HEK293 (cell line): Measurements from ENCODE around the gene LIPE.

Experiments
- KLF7 ChIP-seq: fragments of 450-650 bp; formaldehyde crosslinking; IDR thresholded peaks from 2 replicates; pipeline ENCODE4 v1.5.1; 2016; ENCODE audit warnings: missing biosample characterization, missing genetic modification characterization, borderline replicate concordance
- KLF8 ChIP-seq: fragments of 450-650 bp; formaldehyde crosslinking; IDR thresholded peaks from 2 replicates; pipeline ENCODE4 v1.5.1; 2016; ENCODE audit warnings: missing biosample characterization, missing genetic modification characterization
- SCRT2 ChIP-seq: fragments of 450-650 bp; formaldehyde crosslinking; IDR thresholded peaks from 2 replicates; pipeline ENCODE4 v1.5.1; 2016; ENCODE audit warnings: missing biosample characterization, missing genetic modification characterization
- TCF7L2 ChIP-seq: IDR thresholded peaks from 2 replicates; pipeline ENCODE4 v1.6.1; 2011; ENCODE audit warnings: low read depth, mild to moderate bottlenecking, inconsistent platforms, low read length, moderate library complexity, borderline replicate concordance
- TRIM28 ChIP-seq: IDR thresholded peaks from 2 replicates; pipeline ENCODE4 v1.6.1; 2011; ENCODE audit warnings: low read length, control low read depth, borderline replicate concordance
- YY1 ChIP-seq: fragments of 450-650 bp; formaldehyde crosslinking; IDR thresholded peaks from 2 replicates; pipeline ENCODE4 v1.5.1; 2018; ENCODE audit warnings: missing biosample characterization, missing genetic modification characterization
- ZNF157 ChIP-seq: fragments of 450-650 bp; formaldehyde crosslinking; IDR thresholded peaks from 2 replicates; pipeline ENCODE4 v1.5.1; 2016; ENCODE audit warnings: missing biosample characterization, missing genetic modification characterization
- ZNF16 ChIP-seq: fragments of 450-650 bp; formaldehyde crosslinking; IDR thresholded peaks from 2 replicates; pipeline ENCODE4 v1.5.1; 2016; ENCODE audit warnings: low read depth, missing biosample characterization, missing genetic modification characterization
- ZNF19 ChIP-seq: fragments of 450-650 bp; formaldehyde crosslinking; IDR thresholded peaks from 2 replicates; pipeline ENCODE4; 2016; ENCODE audit warnings: missing biosample characterization, missing genetic modification characterization, low read depth
- ZNF214 ChIP-seq: fragments of 450-650 bp; formaldehyde crosslinking; IDR thresholded peaks from 2 replicates; pipeline ENCODE4 v1.5.1; 2017; ENCODE audit warnings: missing biosample characterization, mild to moderate bottlenecking, missing genetic modification characterization, borderline replicate concordance
- ZNF24 ChIP-seq: fragments of 450-650 bp; formaldehyde crosslinking; IDR thresholded peaks from 2 replicates; pipeline ENCODE4 v1.5.1; 2016; ENCODE audit warnings: missing biosample characterization, missing genetic modification characterization
- ZNF311 ChIP-seq: fragments of 450-650 bp; formaldehyde crosslinking; IDR thresholded peaks from 2 replicates; pipeline ENCODE4 v1.5.1; 2017; ENCODE audit warnings: missing biosample characterization, missing genetic modification characterization, borderline replicate concordance
- ZNF350 ChIP-seq: fragments of 450-650 bp; formaldehyde crosslinking; IDR thresholded peaks from 2 replicates; pipeline ENCODE4 v1.5.0; 2017; ENCODE audit warnings: missing biosample characterization, mild to moderate bottlenecking, missing genetic modification characterization
- ZNF391 ChIP-seq: fragments of 450-650 bp; formaldehyde crosslinking; IDR thresholded peaks from 2 replicates; pipeline ENCODE4 v1.5.1; 2016; ENCODE audit warnings: low read depth, missing biosample characterization, missing genetic modification characterization, borderline replicate concordance
- ZNF488 ChIP-seq: fragments of 450-650 bp; formaldehyde crosslinking; IDR thresholded peaks from 2 replicates; pipeline ENCODE4 v1.5.1; 2016; ENCODE audit warnings: missing biosample characterization, missing genetic modification characterization
- ZNF510 ChIP-seq: fragments of 450-650 bp; formaldehyde crosslinking; IDR thresholded peaks from 2 replicates; pipeline ENCODE4 v1.5.1; 2018; ENCODE audit warnings: mild to moderate bottlenecking, missing genetic modification characterization, missing biosample characterization; ENCODE audit not compliant: insufficient replicate concordance
- ZNF529 ChIP-seq: fragments of 450-650 bp; formaldehyde crosslinking; IDR thresholded peaks from 2 replicates; pipeline ENCODE4 v1.5.1; 2017; ENCODE audit warnings: missing genetic modification characterization, missing biosample characterization; ENCODE audit not compliant: insufficient replicate concordance
- ZNF610 ChIP-seq: fragments of 450-650 bp; formaldehyde crosslinking; IDR thresholded peaks from 2 replicates; pipeline ENCODE4 v1.5.1; 2016; ENCODE audit warnings: missing biosample characterization, missing genetic modification characterization, borderline replicate concordance
- ZNF629 ChIP-seq: fragments of 450-650 bp; formaldehyde crosslinking; IDR thresholded peaks from 2 replicates; pipeline ENCODE4 v1.5.1; 2017; ENCODE audit warnings: missing biosample characterization, missing genetic modification characterization
- ZNF704 ChIP-seq: fragments of 450-650 bp; formaldehyde crosslinking; IDR thresholded peaks from 2 replicates; pipeline ENCODE4 v1.5.1; 2016; ENCODE audit warnings: missing biosample characterization, missing genetic modification characterization
- ZNF707 ChIP-seq: fragments of 450-650 bp; formaldehyde crosslinking; IDR thresholded peaks from 2 replicates; pipeline ENCODE4 v1.5.1; 2016; ENCODE audit warnings: missing biosample characterization, missing genetic modification characterization
- ZNF792 ChIP-seq: fragments of 450-650 bp; formaldehyde crosslinking; IDR thresholded peaks from 2 replicates; pipeline ENCODE4 v1.5.1; 2016; ENCODE audit warnings: missing biosample characterization, missing genetic modification characterization
- ZNF837 ChIP-seq: fragments of 450-650 bp; formaldehyde crosslinking; IDR thresholded peaks from 2 replicates; pipeline ENCODE4 v1.5.1; 2016; ENCODE audit warnings: missing biosample characterization, missing genetic modification characterization
- TF ChIP-seq, protein P1 (sequence below): fragments of 450-650 bp; formaldehyde crosslinking; IDR thresholded peaks from 2 replicates; pipeline ENCODE4 v1.5.1; 2016; ENCODE audit warnings: missing biosample characterization, missing genetic modification characterization
- TF ChIP-seq, protein P2 (sequence below): IDR thresholded peaks from 2 replicates; pipeline ENCODE4 v1.6.1; 2011; ENCODE audit warnings: mild to moderate bottlenecking, low read depth, low read length, borderline replicate concordance
- TF ChIP-seq, protein P3 (sequence below): fragments of 450-650 bp; formaldehyde crosslinking; IDR thresholded peaks from 2 replicates; pipeline ENCODE4; 2016; ENCODE audit warnings: missing biosample characterization, missing genetic modification characterization
- TF ChIP-seq, protein P4 (sequence below): fragments of 450-650 bp; formaldehyde crosslinking; IDR thresholded peaks from 2 replicates; pipeline ENCODE4 v1.5.1; 2016; ENCODE audit warnings: missing biosample characterization, missing genetic modification characterization

The LIPE gene

GRCh38 chr19:42401365-42402303 lies 25.6 kb downstream of the LIPE start (continued):
- TF ChIP-seq ZNF792 (no peak), SCRT2 (tag by site-specific recombination) (no peak), KLF8 (tag by site-specific recombination) (no peak), ZNF214 (tag by site-specific recombination) (no peak), ZNF510 (no peak), ZNF157 (tag by site-specific recombination) (no peak), ZNF311 (tag by site-specific recombination) (no peak), ZNF350 (tag by site-specific recombination) (no peak), ZNF837 (tag by site-specific recombination) (no peak), ZNF707 (no peak), ZNF391 (tag by site-specific recombination) (no peak), YY1 (no peak), ZNF488 (tag by site-specific recombination) (no peak), ZNF24 (tag by site-specific recombination) (no peak), ZNF704 (tag by site-specific recombination) (no peak), ZNF19 (tag by site-specific recombination) (no peak), ZNF529 (no peak), TRIM28 (no peak), TCF7L2 (no peak), ZNF610 (no peak), ZNF16 (tag by site-specific recombination) (no peak), ZNF629 (tag by site-specific recombination) (no peak), KLF7 (tag by site-specific recombination) (no peak)
- TF ChIP-seq, protein P1, sequence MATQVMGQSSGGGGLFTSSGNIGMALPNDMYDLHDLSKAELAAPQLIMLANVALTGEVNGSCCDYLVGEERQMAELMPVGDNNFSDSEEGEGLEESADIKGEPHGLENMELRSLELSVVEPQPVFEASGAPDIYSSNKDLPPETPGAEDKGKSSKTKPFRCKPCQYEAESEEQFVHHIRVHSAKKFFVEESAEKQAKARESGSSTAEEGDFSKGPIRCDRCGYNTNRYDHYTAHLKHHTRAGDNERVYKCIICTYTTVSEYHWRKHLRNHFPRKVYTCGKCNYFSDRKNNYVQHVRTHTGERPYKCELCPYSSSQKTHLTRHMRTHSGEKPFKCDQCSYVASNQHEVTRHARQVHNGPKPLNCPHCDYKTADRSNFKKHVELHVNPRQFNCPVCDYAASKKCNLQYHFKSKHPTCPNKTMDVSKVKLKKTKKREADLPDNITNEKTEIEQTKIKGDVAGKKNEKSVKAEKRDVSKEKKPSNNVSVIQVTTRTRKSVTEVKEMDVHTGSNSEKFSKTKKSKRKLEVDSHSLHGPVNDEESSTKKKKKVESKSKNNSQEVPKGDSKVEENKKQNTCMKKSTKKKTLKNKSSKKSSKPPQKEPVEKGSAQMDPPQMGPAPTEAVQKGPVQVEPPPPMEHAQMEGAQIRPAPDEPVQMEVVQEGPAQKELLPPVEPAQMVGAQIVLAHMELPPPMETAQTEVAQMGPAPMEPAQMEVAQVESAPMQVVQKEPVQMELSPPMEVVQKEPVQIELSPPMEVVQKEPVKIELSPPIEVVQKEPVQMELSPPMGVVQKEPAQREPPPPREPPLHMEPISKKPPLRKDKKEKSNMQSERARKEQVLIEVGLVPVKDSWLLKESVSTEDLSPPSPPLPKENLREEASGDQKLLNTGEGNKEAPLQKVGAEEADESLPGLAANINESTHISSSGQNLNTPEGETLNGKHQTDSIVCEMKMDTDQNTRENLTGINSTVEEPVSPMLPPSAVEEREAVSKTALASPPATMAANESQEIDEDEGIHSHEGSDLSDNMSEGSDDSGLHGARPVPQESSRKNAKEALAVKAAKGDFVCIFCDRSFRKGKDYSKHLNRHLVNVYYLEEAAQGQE (tag by site-specific recombination), result no peak
- TF ChIP-seq, protein P2, sequence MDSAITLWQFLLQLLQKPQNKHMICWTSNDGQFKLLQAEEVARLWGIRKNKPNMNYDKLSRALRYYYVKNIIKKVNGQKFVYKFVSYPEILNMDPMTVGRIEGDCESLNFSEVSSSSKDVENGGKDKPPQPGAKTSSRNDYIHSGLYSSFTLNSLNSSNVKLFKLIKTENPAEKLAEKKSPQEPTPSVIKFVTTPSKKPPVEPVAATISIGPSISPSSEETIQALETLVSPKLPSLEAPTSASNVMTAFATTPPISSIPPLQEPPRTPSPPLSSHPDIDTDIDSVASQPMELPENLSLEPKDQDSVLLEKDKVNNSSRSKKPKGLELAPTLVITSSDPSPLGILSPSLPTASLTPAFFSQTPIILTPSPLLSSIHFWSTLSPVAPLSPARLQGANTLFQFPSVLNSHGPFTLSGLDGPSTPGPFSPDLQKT, result no peak
- TF ChIP-seq, protein P3, sequence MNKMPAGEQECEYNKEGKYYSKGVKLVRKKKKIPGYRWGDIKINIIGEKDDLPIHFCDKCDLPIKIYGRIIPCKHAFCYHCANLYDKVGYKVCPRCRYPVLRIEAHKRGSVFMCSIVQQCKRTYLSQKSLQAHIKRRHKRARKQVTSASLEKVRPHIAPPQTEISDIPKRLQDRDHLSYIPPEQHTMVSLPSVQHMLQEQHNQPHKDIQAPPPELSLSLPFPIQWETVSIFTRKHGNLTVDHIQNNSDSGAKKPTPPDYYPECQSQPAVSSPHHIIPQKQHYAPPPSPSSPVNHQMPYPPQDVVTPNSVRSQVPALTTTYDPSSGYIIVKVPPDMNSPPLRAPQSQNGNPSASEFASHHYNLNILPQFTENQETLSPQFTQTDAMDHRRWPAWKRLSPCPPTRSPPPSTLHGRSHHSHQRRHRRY (tag by site-specific recombination), result no peak
- TF ChIP-seq, protein P4, sequence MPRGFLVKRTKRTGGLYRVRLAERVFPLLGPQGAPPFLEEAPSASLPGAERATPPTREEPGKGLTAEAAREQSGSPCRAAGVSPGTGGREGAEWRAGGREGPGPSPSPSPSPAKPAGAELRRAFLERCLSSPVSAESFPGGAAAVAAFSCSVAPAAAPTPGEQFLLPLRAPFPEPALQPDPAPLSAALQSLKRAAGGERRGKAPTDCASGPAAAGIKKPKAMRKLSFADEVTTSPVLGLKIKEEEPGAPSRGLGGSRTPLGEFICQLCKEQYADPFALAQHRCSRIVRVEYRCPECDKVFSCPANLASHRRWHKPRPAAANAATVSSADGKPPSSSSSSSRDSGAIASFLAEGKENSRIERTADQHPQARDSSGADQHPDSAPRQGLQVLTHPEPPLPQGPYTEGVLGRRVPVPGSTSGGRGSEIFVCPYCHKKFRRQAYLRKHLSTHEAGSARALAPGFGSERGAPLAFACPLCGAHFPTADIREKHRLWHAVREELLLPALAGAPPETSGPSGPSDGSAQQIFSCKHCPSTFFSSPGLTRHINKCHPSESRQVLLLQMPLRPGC (tag by site-specific recombination), result no peak
